ENCODE results near the gene ATG4B.
"Not testable (repeated sequence)": the region's sequence is repeated elsewhere in the genome, so short reads cannot be mapped to it uniquely, and the experiment has no call there.

The ATG4B gene

GRCh38 chr2:241637018-241637794 lies at the start of gene ATG4B, which contains the start of gene THAP4:
Gene ATG4B, plus strand, starts transcription at chr2:241637693. Its CDS starts 22 bp downstream, at chr2:241637715.
Gene THAP4, minus strand, starts transcription at chr2:241637158. Its CDS starts 141 bp downstream, at chr2:241637017.
- peak; percentile 83 for DNase-seq (ENCODE audit: low spot score)

GRCh38 chr2:241589863-241590262 lies 47.6 kb upstream of the ATG4B start:
- peak; percentile 20 for DNase-seq (ENCODE audit: low spot score)

- not testable (repeated sequence) for DNase-seq (ENCODE audit: low spot score)
Observed at GRCh38 chr2:241590496-241591455, 46.7 kb upstream of the ATG4B start.

GRCh38 chr2:241592126-241592845 lies 45.2 kb upstream of the ATG4B start:
- no peak for DNase-seq (ENCODE audit: low spot score)

GRCh38 chr2:241593271-241593670 lies 44.2 kb upstream of the ATG4B start:
- DNase-seq (ENCODE audit: low spot score), result no peak

GRCh38 chr2:241595600-241596140 lies 41.8 kb upstream of the ATG4B start:
- no peak for DNase-seq (ENCODE audit: low spot score)

GRCh38 chr2:241597561-241597960 lies 39.9 kb upstream of the ATG4B start:
- no peak for DNase-seq (ENCODE audit: low spot score)

- DNase-seq (ENCODE audit: low spot score), result no peak
Observed at GRCh38 chr2:241598061-241598460, 39.4 kb upstream of the ATG4B start.

- DNase-seq (ENCODE audit: low spot score), result no peak
Observed at GRCh38 chr2:241598487-241598886, 39.0 kb upstream of the ATG4B start.

GRCh38 chr2:241599615-241600014 lies 37.9 kb upstream of the ATG4B start:
- DNase-seq (ENCODE audit: low spot score), result no peak

GRCh38 chr2:241601841-241602240 lies 35.7 kb upstream of the ATG4B start:
- DNase-seq (ENCODE audit: low spot score), result no peak

GRCh38 chr2:241602720-241603119 lies 34.8 kb upstream of the ATG4B start:
- no peak for DNase-seq (ENCODE audit: low spot score)

GRCh38 chr2:241603686-241604085 lies 33.8 kb upstream of the ATG4B start:
- no peak for DNase-seq (ENCODE audit: low spot score)

- DNase-seq (ENCODE audit: low spot score), result no peak
Observed at GRCh38 chr2:241606186-241606585, 31.3 kb upstream of the ATG4B start.

- no peak for DNase-seq (ENCODE audit: low spot score)
Observed at GRCh38 chr2:241607162-241607885, 30.2 kb upstream of the ATG4B start.

- DNase-seq (ENCODE audit: low spot score), result no peak
Observed at GRCh38 chr2:241608881-241609280, 28.6 kb upstream of the ATG4B start.

GRCh38 chr2:241609859-241610793 lies 27.4 kb upstream of the ATG4B start:
- peak; percentile 66 for DNase-seq (ENCODE audit: low spot score)

GRCh38 chr2:241611062-241611461 lies 26.4 kb upstream of the ATG4B start:
- DNase-seq (ENCODE audit: low spot score), result no peak

GRCh38 chr2:241612156-241613016 lies 25.1 kb upstream of the ATG4B start:
- no peak for DNase-seq (ENCODE audit: low spot score)

All from globus pallidus (tissue), 1 donor.